Stomach (tissue), 9 donors: ENCODE data around the gene PACS2. TPM values are rescaled to one million over a fixed set of nuclear protein-coding genes. Genes with fewer than 3 reads are reported as not detected.

ENCODE experiments used
- DNase-seq, 2 donors: peaks; one replicate each; pipeline versions ENCODE4 v3.0.0 to v3.0.0-alpha.2; 2013 to 2019
- H3K27ac ChIP-seq, 5 donors: fragments of 200-600 bp in 4 of 5; sonication (generic) in 4 of 5; one replicate each; pipeline ENCODE4 v1.5.1; 2013 to 2019; ENCODE audit warnings: mild to moderate bottlenecking in 1 of 5, moderate library complexity in 1 of 5
- H3K27me3 ChIP-seq, 3 donors: fragments of 200-600 bp; sonication (generic); one replicate each; pipeline ENCODE4 v1.5.1; 2017 to 2019; ENCODE audit warnings: mixed run types in 1 of 3
- H3K36me3 ChIP-seq, 4 donors: fragments of 200-600 bp; sonication (generic); 1 replicate in 3 of 4; 2 replicates in 1 of 4; pipeline ENCODE4 v1.5.1; 2016 to 2019
- H3K4me1 ChIP-seq, 4 donors: fragments of 200-600 bp; sonication (generic); one replicate each; pipeline ENCODE4 v1.5.1; 2016 to 2019
- H3K4me3 ChIP-seq, 4 donors: fragments of 200-600 bp; sonication (generic) in 3 of 4; one replicate each; pipeline ENCODE4 v1.5.1; 2016 to 2019; ENCODE audit warnings: mild to moderate bottlenecking in 1 of 4
- H3K9me3 ChIP-seq, 4 donors: fragments of 200-600 bp; sonication (generic); one replicate each; pipeline ENCODE4 v1.5.1; 2016 to 2019
- EP300 ChIP-seq: sonication (generic); formaldehyde crosslinking; IDR thresholded peaks from one replicate; pipeline ENCODE4 v1.6.1; 2017; ENCODE audit warnings: antibody characterized with exemption
- POLR2A ChIP-seq, 4 donors: fragments of 450-650 bp; IDR thresholded peaks; one replicate each; pipeline ENCODE4 v1.6.1; 2016; ENCODE audit warnings: antibody characterized with exemption in 4 of 4, control low read depth in 2 of 4, mild to moderate bottlenecking in 1 of 4, moderate library complexity in 1 of 4
- POLR2AphosphoS5 ChIP-seq, 3 donors: sonication (generic); formaldehyde crosslinking; IDR thresholded peaks; one replicate each; pipeline ENCODE4 v1.6.1; 2016; ENCODE audit warnings: antibody characterized with exemption in 3 of 3
- WGBS, 5 donors: extraction: QIAGEN DNeasy Blood & Tissue Kit in 3 of 5; methylation state at CpG; one replicate each; pipeline versions ENCODE4 v1.1.5 to v1.1.7; 2013 to 2018; 5-methylcytosine and 5-hydroxymethylcytosine counted together
- intact Hi-C: fragments of 100-400 bp; cut with DNase I; formaldehyde crosslinking; loops from one replicate; pipeline ENCODE4 v1.15.1; 2023; ENCODE audit warnings: low total_unique reads
- polyA plus RNA-seq, 3 donors: library from polyadenylated mRNA; stranded (reverse); fragments of 200-250 nt; gene quantifications; one replicate each; pipeline ENCODE4 v1.2.3, GENCODE V29; 2013
- total RNA-seq, 5 donors: library from RNA; depleted of rRNA; stranded (reverse); fragments of >200 nt; gene quantifications; one replicate each; pipeline versions ENCODE4 v1.1.0 to v1.2.3, GENCODE V29; 2014 to 2016
- TF ChIP-seq, protein P1 (sequence below), 7 experiments: fragments of 450-650 bp in 4 of 7; fragments of 200-600 bp in 3 of 7; sonication (generic) in 3 of 7; IDR thresholded peaks; one replicate each; pipeline ENCODE4 v1.5.1; 2016 to 2019; ENCODE audit warnings: antibody characterized with exemption in 7 of 7, control low read depth in 2 of 7, mild to moderate bottlenecking in 1 of 7
- donor health status: healthy with polysubstance abuse.
- donor health status: Bipolar disorder and iron deficiency.
- donor health status: healthy.

Gene PACS2
- total and polyA plus RNA-seq, 8 donors = 23.4 to 209 (median 48.8) TPM

DNA sequence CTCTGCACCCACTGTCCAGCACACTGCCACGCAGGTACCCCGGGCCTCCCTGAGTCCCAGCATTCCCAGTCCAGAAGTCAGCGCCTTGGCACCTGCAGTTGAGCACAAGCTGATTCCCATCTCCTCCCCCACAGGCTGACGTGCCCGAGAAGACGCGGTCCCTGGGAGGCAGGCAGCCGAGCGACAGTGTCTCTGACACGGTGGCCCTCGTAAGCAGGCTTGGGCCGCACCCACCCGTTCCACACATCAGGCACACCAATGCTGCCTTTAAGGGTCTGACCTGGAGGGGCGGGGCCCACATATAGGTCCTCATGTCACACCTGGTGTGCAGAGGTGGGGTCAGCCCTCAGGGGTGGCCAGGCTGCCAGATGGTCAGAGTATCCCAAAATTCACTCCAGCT, 65.4 kb downstream of the PACS2 start:
- DNase-seq = no peak
- Histone ChIP-seq H3K36me3 (peaks cover 21 to 59% (median 57%) of the 10 kb centered on the region in 4 donors), H3K27ac (no peak overlapping the region), H3K27me3 (no peaks in the 10 kb centered on the region), H3K9me3 (no peaks in the 10 kb centered on the region), H3K4me3 (no peak overlapping the region), H3K4me1 (peaks cover 0 to 11% (median 0%) of the 10 kb centered on the region in 4 donors)
- WGBS, 5 donors = 89 to 97% (median 95%) methylated on average over 13 to 14 of the region's 14 CpGs
- intact Hi-C loops = loop anchor here (10.0 kb wide), 1 partner anchor 125 kb away; no protein-coding TSS in a partner anchor
- no peak for TF ChIP-seq POLR2A (IDR thresholded peaks at IDR 0.05)
- no peak for TF ChIP-seq POLR2AphosphoS5 (IDR thresholded peaks at IDR 0.05)
- TF ChIP-seq EP300 = no peak
- TF ChIP-seq, protein P1, sequence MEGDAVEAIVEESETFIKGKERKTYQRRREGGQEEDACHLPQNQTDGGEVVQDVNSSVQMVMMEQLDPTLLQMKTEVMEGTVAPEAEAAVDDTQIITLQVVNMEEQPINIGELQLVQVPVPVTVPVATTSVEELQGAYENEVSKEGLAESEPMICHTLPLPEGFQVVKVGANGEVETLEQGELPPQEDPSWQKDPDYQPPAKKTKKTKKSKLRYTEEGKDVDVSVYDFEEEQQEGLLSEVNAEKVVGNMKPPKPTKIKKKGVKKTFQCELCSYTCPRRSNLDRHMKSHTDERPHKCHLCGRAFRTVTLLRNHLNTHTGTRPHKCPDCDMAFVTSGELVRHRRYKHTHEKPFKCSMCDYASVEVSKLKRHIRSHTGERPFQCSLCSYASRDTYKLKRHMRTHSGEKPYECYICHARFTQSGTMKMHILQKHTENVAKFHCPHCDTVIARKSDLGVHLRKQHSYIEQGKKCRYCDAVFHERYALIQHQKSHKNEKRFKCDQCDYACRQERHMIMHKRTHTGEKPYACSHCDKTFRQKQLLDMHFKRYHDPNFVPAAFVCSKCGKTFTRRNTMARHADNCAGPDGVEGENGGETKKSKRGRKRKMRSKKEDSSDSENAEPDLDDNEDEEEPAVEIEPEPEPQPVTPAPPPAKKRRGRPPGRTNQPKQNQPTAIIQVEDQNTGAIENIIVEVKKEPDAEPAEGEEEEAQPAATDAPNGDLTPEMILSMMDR (IDR thresholded peaks at IDR 0.05) = no peak

DNA sequence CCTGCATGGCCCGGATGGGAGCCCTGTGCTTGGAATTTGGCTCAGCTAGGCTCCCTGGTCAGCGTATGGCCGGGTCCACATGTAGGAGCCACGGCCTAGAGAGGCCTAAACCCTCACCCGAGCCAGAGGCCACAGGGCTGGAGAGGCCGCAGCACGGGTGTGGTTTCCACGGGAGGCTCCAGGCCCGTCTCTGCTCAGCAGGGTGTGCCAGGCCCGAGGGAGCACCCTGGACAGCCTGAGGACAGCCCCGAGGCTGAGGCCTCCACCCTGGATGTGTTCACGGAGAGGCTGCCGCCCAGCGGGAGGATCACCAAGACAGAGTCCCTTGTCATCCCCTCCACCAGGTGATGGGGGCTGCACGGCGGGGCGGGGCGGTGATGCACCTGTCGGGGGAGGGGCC, 66.2 kb downstream of the PACS2 start:
- intact Hi-C loops = loop anchor here (10.0 kb wide), 1 partner anchor 124 kb away; no protein-coding TSS in a partner anchor
- WGBS, 5 donors = 90 to 97% (median 91%) methylated on average over 6 to 19 of the region's 19 CpGs
- no peak for DNase-seq

DNA sequence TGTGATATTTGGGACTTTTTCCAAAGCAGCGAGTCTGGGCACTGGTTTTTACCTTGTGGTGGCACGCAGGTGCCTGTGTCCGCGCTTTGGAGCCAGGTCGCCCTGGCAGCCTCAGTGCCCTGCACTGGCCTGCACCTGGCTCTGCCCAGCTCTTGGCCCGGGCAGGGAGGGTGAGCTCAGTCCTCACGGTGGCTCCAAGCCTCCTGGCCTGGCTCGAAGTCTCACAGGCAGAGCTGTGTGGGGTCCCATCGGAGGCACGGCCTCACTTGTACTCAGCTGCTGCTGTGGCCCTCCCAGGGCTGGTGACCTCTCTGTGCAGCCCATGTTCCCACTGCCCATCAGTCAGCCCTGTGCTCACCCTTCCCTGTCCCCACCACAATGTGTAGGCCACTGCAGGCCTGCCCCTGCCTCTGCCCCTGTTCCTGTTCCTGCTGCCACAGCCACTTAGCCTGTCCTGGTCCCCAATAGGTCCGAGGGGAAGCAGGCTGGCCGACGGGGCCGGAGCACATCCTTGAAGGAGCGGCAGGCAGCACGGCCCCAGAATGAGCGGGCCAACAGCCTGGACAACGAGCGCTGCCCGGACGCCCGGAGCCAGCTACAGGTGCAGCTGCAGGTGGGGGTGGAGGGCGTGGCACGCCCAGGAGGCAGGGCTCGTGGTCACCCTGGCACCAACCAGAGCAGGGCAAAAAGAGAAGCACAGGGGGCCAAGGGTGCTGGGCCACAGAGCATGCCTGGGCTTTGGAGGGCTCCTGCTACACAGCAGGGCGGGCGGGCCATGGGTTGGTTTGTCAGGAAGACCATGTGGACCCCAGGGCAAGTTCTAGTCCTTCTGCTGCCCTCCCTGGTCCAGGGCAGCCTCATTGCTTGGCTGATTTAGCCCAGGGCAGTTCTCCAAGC, 67.1 kb downstream of the PACS2 start:
- H3K4me1 ChIP-seq = peaks cover 0 to 11% (median 0%) of the 10 kb centered on the region in 4 donors
- peaks cover 30 to 77% (median 74%) of the 10 kb centered on the region in 4 donors for H3K36me3 ChIP-seq
- H3K9me3 ChIP-seq = no peaks in the 10 kb centered on the region
- intact Hi-C loops = loop anchor here (10.0 kb wide), 1 partner anchor 123 kb away; no protein-coding TSS in a partner anchor
- no peak overlapping the region for H3K4me3 ChIP-seq
- no peak overlapping the region for H3K27ac ChIP-seq
- TF ChIP-seq, protein P1 (IDR thresholded peaks at IDR 0.05) = no peak
- TF ChIP-seq POLR2AphosphoS5 (IDR thresholded peaks at IDR 0.05) = no peak
- no peak for TF ChIP-seq POLR2A (IDR thresholded peaks at IDR 0.05)
- no peak for TF ChIP-seq EP300
- WGBS, 5 donors = 88 to 93% (median 91%) methylated on average over 21 to 27 of the region's 27 CpGs
- H3K27me3 ChIP-seq = no peaks in the 10 kb centered on the region
- DNase-seq = no peak

More for the DNA sequence above, 66.2 kb downstream of the PACS2 start:
- H3K4me1 ChIP-seq = peaks cover 0 to 11% (median 0%) of the 10 kb centered on the region in 4 donors
- peaks cover 29 to 67% (median 65%) of the 10 kb centered on the region in 4 donors for H3K36me3 ChIP-seq
- TF ChIP-seq EP300 (no peak), POLR2A (IDR thresholded peaks at IDR 0.05) (no peak), POLR2AphosphoS5 (IDR thresholded peaks at IDR 0.05) (no peak)
- TF ChIP-seq, protein P1 (IDR thresholded peaks at IDR 0.05) = no peak
- H3K9me3 ChIP-seq = no peaks in the 10 kb centered on the region
- H3K27ac ChIP-seq = no peak overlapping the region
- H3K4me3 ChIP-seq = no peak overlapping the region
- no peaks in the 10 kb centered on the region for H3K27me3 ChIP-seq

GRCh38 chr14:105382343-105383082, 68.0 kb downstream of the PACS2 start:
- intact Hi-C loops = loop anchor here (10.0 kb wide), 1 partner anchor 122 kb away; no protein-coding TSS in a partner anchor
- Histone ChIP-seq H3K4me1 (peaks cover 0 to 9% (median 0%) of the 10 kb centered on the region in 4 donors), H3K4me3 (no peak overlapping the region), H3K36me3 (peaks cover 30 to 85% (median 82%) of the 10 kb centered on the region in 4 donors), H3K9me3 (no peaks in the 10 kb centered on the region), H3K27me3 (no peaks in the 10 kb centered on the region), H3K27ac (no peak overlapping the region)
- no peak for DNase-seq
- TF ChIP-seq POLR2AphosphoS5 (IDR thresholded peaks at IDR 0.05) (no peak), POLR2A (IDR thresholded peaks at IDR 0.05) (no peak), EP300 (no peak)
- TF ChIP-seq, protein P1 (IDR thresholded peaks at IDR 0.05) = no peak
- 95 to 97% (median 95%) methylated on average over 19 to 26 of the region's 26 CpGs for WGBS, 5 donors
